ENCODE data around the gene ATP8B1.

DNA sequence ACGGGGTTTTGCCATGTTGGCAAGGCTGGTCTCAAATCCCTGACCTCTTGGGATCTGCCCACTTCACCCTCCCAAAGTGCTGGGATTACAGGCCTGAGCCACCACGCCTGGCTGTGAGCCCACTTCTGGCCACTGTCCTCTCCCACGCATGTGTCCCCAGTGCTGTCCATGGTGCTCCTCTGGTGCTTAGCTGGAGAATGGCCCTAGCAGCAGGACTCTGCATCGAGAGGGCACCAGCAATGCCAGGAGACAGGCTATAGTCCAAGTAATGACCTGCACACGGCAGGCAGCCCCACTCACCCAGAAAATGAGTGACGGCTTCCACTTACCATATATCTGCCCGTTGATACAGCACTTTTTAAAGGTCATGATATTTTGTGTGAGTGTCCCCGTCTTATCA is 115.1 kb downstream of the ATP8B1 start:
- TF ChIP-seq POLR2A (IDR thresholded peaks at IDR 0.05) = no peak
- TF ChIP-seq CTCF (IDR thresholded peaks at IDR 0.05) = no peak
